Activated T-cell treated with anti-CD3 and anti-CD28 coated beads for 1 hour (primary cell): Measurements from ENCODE around the gene P2RY14.

Experiments used
- DNase-seq: peaks from one replicate; pipeline ENCODE4 v3.0.0-alpha.2; 2020; ENCODE audit warnings: low read depth

The P2RY14 gene

GRCh38 chr3:151278230-151278629 lies at the start of gene P2RY14:
Gene P2RY14, minus strand, starts transcription at chr3:151278542. Its CDS starts 64,226 bp downstream, at chr3:151214316.
- DNase-seq, result no peak

- no peak for DNase-seq
These were observed 49.3 kb upstream of the P2RY14 start for GRCh38 chr3:151327571-151328198.

GRCh38 chr3:151322511-151322910 lies 44.2 kb upstream of the P2RY14 start:
- no peak for DNase-seq

GRCh38 chr3:151321526-151321925 lies 43.2 kb upstream of the P2RY14 start:
- DNase-seq, result no peak

- no peak for DNase-seq
These were observed 41.8 kb upstream of the P2RY14 start for GRCh38 chr3:151320131-151320530.

- no peak for DNase-seq
These were observed 41.3 kb upstream of the P2RY14 start for GRCh38 chr3:151319628-151320027.

- DNase-seq, result no peak
These were observed 40.6 kb upstream of the P2RY14 start for GRCh38 chr3:151318991-151319390.

GRCh38 chr3:151318313-151318712 lies 40.0 kb upstream of the P2RY14 start:
- no peak for DNase-seq

- DNase-seq, result no peak
These were observed 38.1 kb upstream of the P2RY14 start, which contains the start of gene GPR87 for GRCh38 chr3:151316267-151316991. Gene GPR87, minus strand, starts transcription at chr3:151316820. Its CDS starts 16,720 bp downstream, at chr3:151300100.

GRCh38 chr3:151315846-151316245 lies 37.5 kb upstream of the P2RY14 start:
- DNase-seq, result no peak

GRCh38 chr3:151315136-151315535 lies 36.8 kb upstream of the P2RY14 start:
- DNase-seq, result no peak

GRCh38 chr3:151314593-151314992 lies 36.3 kb upstream of the P2RY14 start:
- DNase-seq, result no peak

- no peak for DNase-seq
These were observed 35.8 kb upstream of the P2RY14 start for GRCh38 chr3:151314137-151314536.

GRCh38 chr3:151312972-151313371 lies 34.6 kb upstream of the P2RY14 start:
- DNase-seq, result no peak

- DNase-seq, result no peak
These were observed 31.2 kb upstream of the P2RY14 start for GRCh38 chr3:151309566-151309965.

- no peak for DNase-seq
These were observed 29.5 kb upstream of the P2RY14 start for GRCh38 chr3:151307583-151308488.

- no peak for DNase-seq
These were observed 28.8 kb upstream of the P2RY14 start for GRCh38 chr3:151307131-151307530.

- no peak for DNase-seq
These were observed 27.9 kb upstream of the P2RY14 start for GRCh38 chr3:151306168-151306810.

- DNase-seq, result no peak
These were observed 27.4 kb upstream of the P2RY14 start for GRCh38 chr3:151305775-151306151.

GRCh38 chr3:151305060-151305774 lies 26.9 kb upstream of the P2RY14 start:
- no peak for DNase-seq

GRCh38 chr3:151303751-151304150 lies 25.4 kb upstream of the P2RY14 start:
- no peak for DNase-seq
